ENCODE results near the gene MARCHF9.

The MARCHF9 gene

DNA sequence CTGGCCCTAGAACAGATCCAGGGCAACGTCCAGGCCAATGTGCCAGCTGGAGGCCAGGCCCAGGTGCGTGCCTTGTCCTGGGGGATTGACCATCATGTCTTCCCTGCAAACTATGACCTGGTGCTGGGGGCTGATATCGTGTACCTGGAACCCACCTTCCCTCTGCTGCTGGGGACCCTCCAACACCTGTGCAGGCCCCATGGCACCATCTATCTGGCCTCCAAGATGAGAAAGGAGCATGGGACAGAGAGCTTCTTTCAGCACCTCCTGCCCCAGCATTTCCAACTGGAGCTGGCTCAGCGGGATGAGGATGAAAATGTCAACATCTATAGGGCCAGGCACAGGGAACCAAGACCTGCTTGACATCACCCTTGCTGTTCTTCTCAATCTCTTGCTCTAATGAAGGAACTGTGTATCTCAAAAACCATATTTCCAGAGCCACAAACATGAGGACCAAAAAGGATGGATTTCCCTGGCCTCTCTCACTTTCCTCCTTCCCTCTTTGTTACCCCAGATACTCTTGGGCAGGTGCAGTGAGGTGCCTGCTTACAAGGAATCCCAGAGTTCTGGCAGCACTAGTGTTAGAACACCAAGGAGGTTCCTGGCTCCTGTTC is 25.5 kb downstream of the MARCHF9 start:
- TF ChIP-seq, protein P1, sequence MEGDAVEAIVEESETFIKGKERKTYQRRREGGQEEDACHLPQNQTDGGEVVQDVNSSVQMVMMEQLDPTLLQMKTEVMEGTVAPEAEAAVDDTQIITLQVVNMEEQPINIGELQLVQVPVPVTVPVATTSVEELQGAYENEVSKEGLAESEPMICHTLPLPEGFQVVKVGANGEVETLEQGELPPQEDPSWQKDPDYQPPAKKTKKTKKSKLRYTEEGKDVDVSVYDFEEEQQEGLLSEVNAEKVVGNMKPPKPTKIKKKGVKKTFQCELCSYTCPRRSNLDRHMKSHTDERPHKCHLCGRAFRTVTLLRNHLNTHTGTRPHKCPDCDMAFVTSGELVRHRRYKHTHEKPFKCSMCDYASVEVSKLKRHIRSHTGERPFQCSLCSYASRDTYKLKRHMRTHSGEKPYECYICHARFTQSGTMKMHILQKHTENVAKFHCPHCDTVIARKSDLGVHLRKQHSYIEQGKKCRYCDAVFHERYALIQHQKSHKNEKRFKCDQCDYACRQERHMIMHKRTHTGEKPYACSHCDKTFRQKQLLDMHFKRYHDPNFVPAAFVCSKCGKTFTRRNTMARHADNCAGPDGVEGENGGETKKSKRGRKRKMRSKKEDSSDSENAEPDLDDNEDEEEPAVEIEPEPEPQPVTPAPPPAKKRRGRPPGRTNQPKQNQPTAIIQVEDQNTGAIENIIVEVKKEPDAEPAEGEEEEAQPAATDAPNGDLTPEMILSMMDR (IDR thresholded peaks at IDR 0.05), result no peak
- Mint-ChIP-seq H3K27ac (no peak overlapping the region), H3K4me3 (no peak overlapping the region), H3K9me3 (no peaks in the 10 kb centered on the region), H3K4me1 (peaks cover 13% of the 10 kb centered on the region), H3K27me3 (ENCODE audit: low read depth, poor library complexity) (peaks cover 15% of the 10 kb centered on the region), H3K36me3 (ENCODE audit: low read depth) (peaks cover 22% of the 10 kb centered on the region)
- DNase-seq, result no peak

DNA sequence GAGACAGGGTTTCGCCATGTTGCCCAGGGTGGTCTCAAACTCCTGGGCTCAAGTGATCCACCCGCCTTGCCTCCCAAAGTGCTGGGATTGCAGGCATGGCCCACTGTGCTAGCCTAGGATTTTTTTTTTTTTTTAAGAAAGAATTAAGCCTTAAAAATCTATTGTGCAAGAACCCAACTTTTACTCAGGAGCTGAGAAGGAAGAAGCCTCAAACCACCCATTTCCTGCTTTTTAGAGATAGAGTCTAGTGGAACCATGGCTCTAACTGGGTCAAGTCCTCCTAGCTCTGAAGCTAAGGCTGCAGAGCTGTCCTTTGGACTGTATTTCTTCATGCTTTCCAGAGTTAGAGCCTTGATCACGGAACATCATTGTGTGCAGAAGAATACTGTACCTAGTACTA is 26.3 kb downstream of the MARCHF9 start:
- peaks cover 13% of the 10 kb centered on the region for H3K4me1 Mint-ChIP-seq
- peaks cover 12% of the 10 kb centered on the region for H3K27me3 Mint-ChIP-seq (ENCODE audit: low read depth, poor library complexity)
- TF ChIP-seq, protein P1 (IDR thresholded peaks at IDR 0.05), result no peak
- H3K4me3 Mint-ChIP-seq, result no peak overlapping the region
- H3K36me3 Mint-ChIP-seq (ENCODE audit: low read depth), result peaks cover 19% of the 10 kb centered on the region
- DNase-seq, result no peak
- H3K9me3 Mint-ChIP-seq, result no peaks in the 10 kb centered on the region
- no peak overlapping the region for H3K27ac Mint-ChIP-seq

DNA sequence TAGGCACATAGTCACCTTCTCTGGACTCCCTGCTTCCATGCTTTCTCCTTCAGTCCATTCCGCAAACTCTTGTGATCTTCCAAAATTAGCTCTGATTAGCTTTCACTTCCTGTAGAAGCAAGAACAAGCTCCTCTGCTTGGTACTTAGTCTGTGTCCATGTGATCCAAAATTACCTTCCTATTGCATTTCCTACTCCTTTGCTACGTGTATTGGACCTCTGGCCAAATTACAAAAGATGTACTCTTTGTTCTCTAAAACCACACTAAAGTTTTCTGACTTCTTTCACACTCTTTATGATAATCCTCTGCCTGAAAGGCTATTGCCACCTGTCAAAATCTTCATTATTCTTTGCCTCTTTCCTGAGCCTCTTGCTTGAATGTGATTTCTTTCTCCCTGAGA is 26.9 kb downstream of the MARCHF9 start:
- Mint-ChIP-seq H3K4me1 (peaks cover 13% of the 10 kb centered on the region), H3K4me3 (no peak overlapping the region), H3K9me3 (no peaks in the 10 kb centered on the region), H3K27me3 (ENCODE audit: low read depth, poor library complexity) (peaks cover 12% of the 10 kb centered on the region), H3K27ac (no peak overlapping the region), H3K36me3 (ENCODE audit: low read depth) (peaks cover 24% of the 10 kb centered on the region)
- no peak for DNase-seq
- TF ChIP-seq, protein P1 (IDR thresholded peaks at IDR 0.05), result no peak

DNA sequence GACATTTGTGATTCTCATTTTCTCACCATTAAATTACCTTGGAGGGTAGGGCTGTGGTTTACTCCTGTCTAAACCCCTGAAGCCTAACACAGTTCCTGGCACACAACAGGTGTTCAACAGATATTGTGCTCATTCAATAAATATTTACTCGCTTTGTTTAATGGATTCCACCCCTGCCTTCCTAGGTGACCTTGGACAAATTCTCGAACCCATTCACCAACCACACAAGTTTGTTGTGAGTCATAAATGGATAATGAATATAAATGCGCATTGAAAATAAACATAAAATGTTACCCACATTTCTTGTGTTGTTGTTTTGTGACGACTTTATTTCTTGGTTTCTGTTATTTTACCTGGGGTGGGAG is 27.3 kb downstream of the MARCHF9 start:
- Mint-ChIP-seq H3K27ac (no peak overlapping the region), H3K4me1 (peaks cover 13% of the 10 kb centered on the region), H3K27me3 (ENCODE audit: low read depth, poor library complexity) (peaks cover 12% of the 10 kb centered on the region), H3K4me3 (peak overlapping the region; percentile 99), H3K9me3 (no peaks in the 10 kb centered on the region), H3K36me3 (ENCODE audit: low read depth) (peaks cover 24% of the 10 kb centered on the region)
- TF ChIP-seq, protein P1 (IDR thresholded peaks at IDR 0.05), result no peak
- DNase-seq, result no peak

DNA sequence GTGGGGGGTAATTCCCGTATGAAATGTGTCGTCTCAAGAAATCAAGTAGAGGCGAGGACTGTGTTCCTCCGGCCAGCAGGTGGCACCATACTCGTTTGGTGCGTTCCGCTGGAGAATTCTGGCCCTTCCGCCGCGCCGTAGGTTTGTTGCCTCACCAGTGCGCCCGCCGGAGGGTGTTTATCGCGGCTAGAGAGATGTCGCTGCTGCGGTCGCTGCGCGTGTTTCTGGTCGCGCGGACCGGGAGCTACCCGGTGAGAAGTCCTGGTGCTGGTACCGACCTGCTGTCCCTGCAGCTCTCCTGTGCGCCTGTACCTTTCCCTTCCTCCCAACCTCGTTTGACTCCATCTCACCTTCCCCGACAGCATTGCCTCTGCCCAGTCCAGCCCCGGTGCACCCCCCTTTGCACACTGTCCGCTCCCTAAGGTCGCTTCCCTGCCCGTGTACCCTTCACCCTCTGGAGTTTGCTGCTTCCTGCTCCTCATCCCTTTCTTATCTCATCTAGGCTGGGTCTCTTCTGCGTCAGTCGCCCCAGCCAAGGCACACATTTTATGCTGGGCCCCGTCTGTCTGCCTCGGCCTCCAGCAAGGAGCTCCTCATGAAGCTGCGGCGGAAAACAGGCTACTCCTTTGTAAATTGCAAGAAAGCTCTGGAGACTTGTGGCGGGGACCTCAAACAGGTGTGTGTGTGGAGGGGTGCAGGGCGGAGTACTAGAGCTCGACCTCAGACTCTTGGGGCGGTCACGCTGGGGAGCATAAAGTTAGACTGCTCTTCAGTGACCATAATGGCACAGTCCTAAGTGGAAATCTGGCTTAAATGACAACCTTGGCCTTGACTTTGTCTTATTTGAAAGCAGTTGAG is 27.9 kb downstream of the MARCHF9 start, which contains the start of gene TSFM:
TSS of gene TSFM (plus strand) at position 180 of the 858 bp plus-strand sequence. CDS start at position 195, 15 bp downstream.
- peak within 1 kb of the TSS; percentile 5 for H3K27ac Mint-ChIP-seq
- no peaks in the 10 kb centered on the region for H3K9me3 Mint-ChIP-seq
- peaks cover 13% of the 10 kb centered on the region for H3K4me1 Mint-ChIP-seq
- H3K36me3 Mint-ChIP-seq (ENCODE audit: low read depth), result peaks cover 28% of the 10 kb centered on the region
- peak; percentile 98 for DNase-seq
- H3K4me3 Mint-ChIP-seq, result peak within 1 kb of the TSS; percentile 99
- TF ChIP-seq, protein P1 (IDR thresholded peaks at IDR 0.05), result peak; percentile 85
- peaks cover 12% of the 10 kb centered on the region for H3K27me3 Mint-ChIP-seq (ENCODE audit: low read depth, poor library complexity)

Measured in nephron progenitor cell (in vitro differentiated cells).